CD4-positive, alpha-beta T cell treated with Interleukin-15 for 4 hours (primary cell): ENCODE data around the gene MAMDC4.
"Not testable (repeated sequence)": the region's sequence is repeated elsewhere in the genome, so short reads cannot be mapped to it uniquely, and the experiment has no call there.

Experiments used
- DNase-seq: peaks from one replicate; pipeline ENCODE4 v3.0.0-alpha.2; 2020; ENCODE audit warnings: low spot score

Gene MAMDC4

DNA sequence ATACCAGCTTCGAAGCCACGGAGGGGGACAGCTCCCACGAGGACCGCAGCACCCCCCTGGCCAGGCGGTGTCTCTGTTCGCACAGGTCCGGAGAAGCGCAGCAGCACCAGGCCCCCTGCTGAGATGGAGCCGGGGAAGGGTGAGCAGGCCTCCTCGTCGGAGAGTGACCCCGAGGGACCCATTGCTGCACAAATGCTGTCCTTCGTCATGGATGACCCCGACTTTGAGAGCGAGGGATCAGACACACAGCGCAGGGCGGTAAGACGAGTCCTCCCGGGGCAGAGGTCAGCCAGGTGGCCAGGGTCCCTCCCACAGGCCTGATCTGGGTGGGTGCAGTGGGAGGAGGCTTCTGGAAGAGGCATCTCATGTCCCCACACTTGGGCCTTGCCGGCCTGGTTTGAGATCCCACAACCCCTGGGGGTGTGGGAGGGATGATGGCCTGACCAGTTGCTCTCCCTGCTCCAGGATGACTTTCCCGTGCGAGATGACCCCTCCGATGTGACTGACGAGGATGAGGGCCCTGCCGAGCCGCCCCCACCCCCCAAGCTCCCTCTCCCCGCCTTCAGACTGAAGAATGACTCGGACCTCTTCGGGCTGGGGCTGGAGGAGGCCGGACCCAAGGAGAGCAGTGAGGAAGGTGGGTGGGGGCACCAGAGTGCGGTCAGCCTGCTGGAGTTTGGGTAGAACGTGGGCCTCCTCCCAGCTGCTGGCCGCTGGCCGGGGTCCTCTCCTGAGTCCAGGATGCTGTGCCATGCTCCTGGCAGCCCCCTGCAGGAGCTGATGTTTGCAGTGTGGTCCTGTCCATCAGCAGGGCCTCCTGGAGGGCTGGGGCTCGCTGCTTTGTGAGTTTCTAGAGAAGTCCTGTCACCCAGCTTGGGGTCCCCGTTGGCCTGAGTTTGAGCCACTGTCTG is 12.7 kb upstream of the MAMDC4 start:
- no peak for DNase-seq

GRCh38 chr9:136840140-136840876 is 11.8 kb upstream of the MAMDC4 start:
- DNase-seq = no peak

DNA sequence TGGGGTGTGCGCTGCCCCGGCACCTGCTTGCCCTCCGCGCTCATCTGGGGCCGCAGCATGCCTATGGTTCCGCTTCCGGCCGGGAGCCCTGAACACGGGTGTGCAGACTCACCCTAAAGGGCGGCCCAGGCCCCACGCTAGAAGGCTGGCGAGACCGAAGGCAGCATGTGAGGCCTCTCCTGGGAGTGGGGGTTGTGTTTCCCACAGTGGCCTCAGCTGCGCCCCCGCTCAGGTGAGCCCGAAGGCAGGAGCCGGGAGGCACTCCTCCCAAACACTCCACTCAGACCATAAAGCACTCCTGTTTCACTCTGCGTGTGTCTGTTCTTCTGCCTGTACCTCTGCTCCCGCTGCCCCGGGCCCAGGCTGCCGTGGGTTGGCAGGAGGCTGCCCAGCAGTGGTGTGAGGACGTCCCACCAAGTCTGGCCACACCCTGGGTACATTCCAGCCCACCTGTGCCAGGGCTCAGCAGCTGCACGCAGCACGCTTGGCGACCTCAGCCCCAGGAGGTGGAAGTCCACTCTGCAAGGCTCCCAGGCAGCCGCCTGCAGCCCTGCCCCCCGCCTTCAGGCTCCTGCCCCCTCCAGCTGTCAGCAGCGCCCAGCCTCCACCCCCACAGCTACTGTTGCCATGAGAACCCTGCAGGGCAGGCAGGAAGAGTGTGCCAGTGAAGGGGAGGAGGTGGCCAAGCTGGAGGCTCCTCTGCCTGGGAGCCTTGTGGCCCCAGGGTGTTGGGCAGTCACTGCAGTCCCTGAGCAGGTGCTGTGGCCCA is 11.1 kb upstream of the MAMDC4 start:
- DNase-seq = no peak

DNA sequence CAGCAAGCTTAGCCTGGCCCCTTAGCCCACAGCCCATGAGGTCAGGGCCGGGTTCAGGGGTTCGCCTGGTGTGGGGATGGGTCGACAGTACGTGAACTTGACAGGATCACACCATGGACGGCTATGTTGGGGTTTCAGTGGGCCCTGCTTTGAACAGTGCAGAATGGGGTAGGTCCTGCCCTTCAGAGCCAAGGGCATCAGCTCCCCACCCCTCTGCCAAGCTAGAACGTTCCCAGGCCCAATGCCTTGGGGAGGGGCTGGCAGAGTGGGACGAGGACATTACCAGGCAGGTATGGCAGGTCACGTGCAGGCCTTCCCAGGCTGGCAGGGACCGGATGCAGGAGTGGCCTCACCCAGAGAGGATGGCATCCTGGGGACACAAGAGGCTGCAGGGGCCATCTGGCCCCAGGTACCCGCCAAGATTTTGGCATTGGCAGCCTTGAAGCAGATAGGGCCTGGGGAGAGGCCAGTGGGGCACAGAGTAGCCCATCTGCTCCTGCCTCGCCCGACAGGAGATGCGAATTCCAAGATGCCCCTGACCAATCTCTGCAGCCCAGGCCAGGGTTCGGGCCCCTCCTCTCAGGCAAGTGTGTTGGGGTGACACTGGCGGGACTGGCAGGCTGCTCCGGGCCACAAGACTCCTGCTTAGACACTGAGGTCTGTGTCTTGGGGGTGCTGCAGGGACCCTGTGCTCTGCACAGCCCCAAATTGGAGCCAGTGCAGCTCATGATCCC is 10.3 kb upstream of the MAMDC4 start:
- not testable (repeated sequence) for DNase-seq

GRCh38 chr9:136842380-136842948 is 9.7 kb upstream of the MAMDC4 start, which contains the start of gene AJM1:
AJM1 (plus strand) TSS chr9:136842478; CDS start chr9:136844415, 1,937 bp downstream.
- peak; percentile 84 for DNase-seq

GRCh38 chr9:136843159-136843800 is 8.9 kb upstream of the MAMDC4 start:
- not testable (repeated sequence) for DNase-seq

- DNase-seq = peak; percentile 55
These were observed 8.1 kb upstream of the MAMDC4 start for GRCh38 chr9:136843801-136844740.

- DNase-seq = no peak
These were observed 7.2 kb upstream of the MAMDC4 start for GRCh38 chr9:136844761-136845464.

- no peak for DNase-seq
These were observed 6.5 kb upstream of the MAMDC4 start for GRCh38 chr9:136845465-136846260.

DNA sequence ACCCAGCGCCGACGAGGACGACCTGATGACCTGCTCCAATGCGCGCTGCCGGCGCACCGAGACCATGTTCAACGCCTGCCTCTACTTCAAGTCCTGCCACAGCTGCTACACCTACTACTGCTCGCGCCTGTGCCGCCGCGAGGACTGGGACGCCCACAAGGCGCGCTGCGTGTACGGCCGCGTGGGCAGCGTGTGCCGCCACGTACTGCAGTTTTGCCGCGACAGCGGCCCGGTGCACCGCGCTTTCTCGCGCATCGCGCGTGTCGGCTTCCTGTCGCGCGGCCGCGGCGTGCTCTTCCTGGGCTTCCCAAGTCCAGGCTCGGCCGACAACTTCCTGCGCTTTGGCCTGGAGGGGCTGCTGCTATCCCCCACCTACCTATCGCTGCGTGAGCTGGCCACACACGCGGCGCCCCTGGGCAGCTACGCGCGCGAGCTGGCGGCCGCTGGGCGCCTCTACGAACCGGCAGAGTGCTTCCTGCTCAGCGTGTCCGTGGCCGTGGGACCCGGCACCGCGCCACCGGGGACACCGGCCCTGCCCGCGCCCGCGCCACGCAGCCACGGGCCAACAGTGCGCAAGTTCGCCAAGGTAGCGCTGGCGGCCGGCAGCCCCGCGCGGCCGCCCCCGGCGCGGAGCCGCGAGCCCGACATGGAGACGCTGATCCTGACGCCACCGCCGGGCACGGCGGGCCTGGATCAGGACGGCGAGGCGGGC is 5.6 kb upstream of the MAMDC4 start:
- no peak for DNase-seq

- DNase-seq = no peak
These were observed 4.9 kb upstream of the MAMDC4 start for GRCh38 chr9:136847088-136847825.

DNA sequence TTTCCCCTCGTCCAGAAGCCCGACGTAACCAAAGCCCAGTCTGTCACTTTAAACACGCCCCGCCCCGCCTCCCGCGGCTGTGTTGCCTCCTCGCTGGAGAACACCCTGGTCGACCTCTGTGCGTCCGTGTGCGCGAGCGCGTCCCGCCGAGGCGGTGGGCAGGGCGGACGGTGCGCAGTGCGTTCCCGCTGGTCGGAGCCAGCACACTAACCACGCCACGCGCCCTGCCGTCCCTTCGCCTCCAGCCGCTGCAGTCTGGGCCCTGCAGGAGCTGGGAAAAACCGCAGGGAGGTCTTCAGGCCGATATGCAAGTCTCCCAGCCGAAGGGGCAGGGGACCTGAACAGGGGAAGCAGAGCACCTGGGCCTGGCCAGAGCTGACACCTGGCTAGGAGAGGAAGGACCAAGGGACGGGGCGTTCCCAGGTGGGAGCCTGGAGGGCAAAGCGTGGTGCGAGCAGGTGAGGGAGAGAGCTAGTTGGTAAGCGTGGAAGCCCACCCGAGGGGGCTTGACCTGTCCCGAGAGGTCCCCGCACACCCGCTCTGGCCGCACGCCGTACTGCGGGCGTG is 4.2 kb upstream of the MAMDC4 start:
- peak; percentile 73 for DNase-seq

DNA sequence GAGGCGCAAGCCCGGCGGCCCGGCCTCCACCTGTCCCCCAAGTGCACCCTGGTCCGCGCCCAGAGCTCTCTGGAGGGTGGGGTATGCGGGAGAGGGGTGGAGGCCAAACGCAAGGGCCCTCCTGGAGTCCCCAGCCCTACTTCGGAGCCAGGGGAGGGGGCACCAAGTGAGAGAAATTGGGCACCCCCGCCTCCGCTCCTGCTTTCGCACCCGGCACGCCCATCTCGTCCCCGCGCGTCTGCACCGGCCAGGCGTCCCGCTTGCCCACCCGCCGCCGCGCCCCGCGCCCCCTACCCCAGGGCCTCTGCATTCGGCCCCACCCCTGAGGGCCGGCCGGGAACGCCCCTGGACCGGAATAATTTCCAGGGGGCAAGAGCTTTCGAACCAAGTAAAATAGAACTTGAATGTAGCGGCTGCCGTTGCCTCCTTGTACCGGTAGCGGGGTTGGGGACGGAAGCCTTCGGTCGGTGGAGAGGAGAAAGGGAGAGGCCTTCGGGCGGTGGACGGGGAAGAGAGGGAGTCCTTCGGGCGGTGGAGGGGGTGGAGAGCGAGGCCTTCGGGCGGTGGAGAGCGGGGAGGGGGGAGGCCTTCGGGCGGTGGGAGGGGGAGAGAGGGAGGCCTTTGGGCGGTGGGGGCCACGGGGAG is 3.6 kb upstream of the MAMDC4 start:
- peak; percentile 30 for DNase-seq

- peak; percentile 98 for DNase-seq
These were observed 2.8 kb upstream of the MAMDC4 start, which contains the start of gene PHPT1 for GRCh38 chr9:136849038-136849959. PHPT1 (plus strand) TSS chr9:136849409; CDS start chr9:136849431, 22 bp downstream.
